Esophagus muscularis mucosa (tissue), 4 donors: Measurements from ENCODE around the gene BCL7A.

Experiments used
- CTCF ChIP-seq, 3 experiments: fragments of 200-600 bp in 2 of 3; fragments of 450-650 bp in 1 of 3; sonication (generic) in 2 of 3; IDR thresholded peaks; one replicate each; pipeline ENCODE4 v1.5.1; 2017 to 2019; ENCODE audit warnings: antibody characterized with exemption in 3 of 3, mild to moderate bottlenecking in 2 of 3, moderate library complexity in 1 of 3
- EP300 ChIP-seq: sonication (generic); formaldehyde crosslinking; IDR thresholded peaks from one replicate; pipeline ENCODE4 v1.6.1; 2017; ENCODE audit warnings: antibody characterized with exemption
- POLR2A ChIP-seq: fragments of 450-650 bp; IDR thresholded peaks from one replicate; pipeline ENCODE4 v1.6.1; 2017; ENCODE audit warnings: antibody characterized with exemption, moderate library complexity, mild to moderate bottlenecking, low read depth
- POLR2AphosphoS5 ChIP-seq, 2 donors: sonication (generic); formaldehyde crosslinking; IDR thresholded peaks; one replicate each; pipeline ENCODE4 v1.6.1; 2017; ENCODE audit warnings: antibody characterized with exemption in 2 of 2

DNA sequence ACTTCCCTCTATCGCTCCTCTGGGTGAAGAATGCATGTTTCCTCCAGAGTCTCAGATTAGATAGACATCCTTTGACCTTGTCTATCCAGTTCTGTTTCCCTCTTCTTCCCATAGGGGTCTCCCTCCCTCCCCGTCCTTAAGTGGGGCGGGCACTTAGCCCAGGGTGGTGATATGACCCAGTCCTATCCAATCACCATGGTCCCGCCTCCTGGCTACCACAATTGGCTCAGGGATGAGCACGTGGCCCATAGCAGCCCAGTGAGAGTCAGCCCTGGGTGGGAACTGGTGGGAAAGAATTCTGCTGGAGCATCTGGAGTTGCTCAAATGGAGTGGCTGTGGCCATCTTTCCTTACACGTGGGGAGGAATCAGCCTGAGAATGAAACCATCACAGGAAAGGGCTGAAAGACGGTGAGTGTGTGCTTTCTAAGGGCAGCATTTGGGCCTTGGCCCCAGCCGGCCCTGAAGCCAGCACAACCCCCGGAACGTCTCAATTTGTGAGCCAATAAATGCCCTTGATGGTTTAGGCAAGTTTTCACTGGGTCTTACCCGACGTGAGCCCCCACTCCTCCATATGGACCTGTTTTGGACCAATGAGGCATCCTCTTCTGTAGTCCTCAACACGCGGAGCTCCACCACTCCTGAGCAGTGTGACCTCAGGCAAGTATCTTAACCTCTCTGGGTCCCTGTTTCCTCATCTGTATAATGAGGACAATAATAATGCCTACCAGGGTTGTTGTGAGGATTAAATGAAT, 42.5 kb downstream of the BCL7A start:
- TF ChIP-seq CTCF (IDR thresholded peaks at IDR 0.05) (peak in 1 of 3 experiments; percentile 29), EP300 (no peak), POLR2AphosphoS5 (IDR thresholded peaks at IDR 0.05) (peak in 1 of 2 donors; percentile 51), POLR2A (no peak)
